Endothelial cell of umbilical vein (primary cell): ENCODE data around the gene DPH7. TPM values are rescaled to one million over a fixed set of nuclear protein-coding genes. Genes with fewer than 3 reads are reported as not detected.

Experiments
- BruUV-seq: library from RNA; stranded (reverse); fragments of 400-500 nt; replicated peaks from 2 replicates; lab custom pipeline; 2021; lab: Mats Ljungman, UMichigan
- CTCF ChIA-PET: fragments of 300-600, 350-600 bp; sonication (Branson Sonifier 250); formaldehyde crosslinking; loops from one replicate; lab custom pipeline; 2021; ENCODE audit warnings: antibody characterized with exemption, inconsistent platforms; lab: Charles Lee
- POLR2A ChIA-PET: fragments of 300-600, 350-600 bp; sonication (Branson Sonifier 250); formaldehyde crosslinking; loops from one replicate; lab custom pipeline; 2021; ENCODE audit warnings: antibody characterized with exemption, inconsistent platforms; lab: Charles Lee
- DNase-seq: peaks from one replicate; pipeline ENCODE4 v3.0.0-alpha.2; 2011; ENCODE audit warnings: low read depth, low spot score
- FAIRE-seq: peaks from 2 replicates; lab custom pipeline; 2011; peaks lifted over from hg19 to GRCh38; lab: Jason Lieb, UNC
- H2AFZ ChIP-seq: 2 replicates; pipeline ENCODE4 v1.6.0; 2012; ENCODE audit warnings: low read depth, low read length, control low read depth, inconsistent platforms
- H3K27ac ChIP-seq: 2 replicates; pipeline ENCODE4 v1.5.1; 2011; ENCODE audit warnings: low read depth, mild to moderate bottlenecking, control low read depth, low read length, moderate library complexity; ENCODE audit not compliant: insufficient read depth
- H3K27me3 ChIP-seq, 2 experiments: 2 replicates each; pipeline versions ENCODE4 v1.6.0 to v1.6.1; 2011; ENCODE audit warnings: low read length in 2 of 2, mixed read lengths in 1 of 2; ENCODE audit not compliant: control insufficient read depth in 2 of 2, insufficient read depth in 2 of 2
- H3K36me3 ChIP-seq, 2 experiments: 2 replicates in 1 of 2; 3 replicates in 1 of 2; pipeline ENCODE4 v1.5.1; 2011; ENCODE audit warnings: low read length in 2 of 2, mild to moderate bottlenecking in 1 of 2, moderate library complexity in 1 of 2; ENCODE audit not compliant: control insufficient read depth in 2 of 2, insufficient read depth in 2 of 2; ENCODE audit errors: extremely low read depth in 1 of 2
- H3K4me1 ChIP-seq: 3 replicates; pipeline ENCODE4 v1.5.1; 2011; ENCODE audit warnings: mild to moderate bottlenecking, low read length; ENCODE audit not compliant: control insufficient read depth, insufficient read depth; ENCODE audit errors: extremely low read depth
- H3K4me2 ChIP-seq: 2 replicates; pipeline ENCODE4 v1.6.1; 2011; ENCODE audit warnings: low read length, control low read depth, mixed read lengths; ENCODE audit not compliant: insufficient read depth
- H3K4me3 ChIP-seq, 3 experiments: fragments of 200-600 bp in 1 of 3; sonication (generic), shearing (Covaris generic) in 1 of 3; replicated peaks in 1 of 3; 2 replicates each; pipeline ENCODE4 v1.5.1; 2011 to 2016; ENCODE audit warnings: control low read depth in 3 of 3, low read length in 3 of 3, mild to moderate bottlenecking in 2 of 3, inconsistent platforms in 1 of 3, low read depth in 1 of 3, moderate library complexity in 1 of 3; ENCODE audit not compliant: insufficient read depth in 1 of 3
- H3K79me2 ChIP-seq: 2 replicates; pipeline ENCODE4 v1.6.0; 2012; ENCODE audit warnings: low read length, inconsistent platforms; ENCODE audit not compliant: control insufficient read depth, insufficient read depth
- H3K9ac ChIP-seq: replicated peaks from 2 replicates; pipeline ENCODE3; 2011; ENCODE audit warnings: low read length, control low read depth; ENCODE audit not compliant: insufficient read depth; ENCODE audit errors: extremely low read depth
- H3K9me1 ChIP-seq: replicated peaks from 3 replicates; pipeline ENCODE4 v1.6.0; 2011; ENCODE audit warnings: mild to moderate bottlenecking, low read length; ENCODE audit not compliant: control insufficient read depth, insufficient read depth; ENCODE audit errors: extremely low read depth
- H3K9me3 ChIP-seq: replicated peaks from 2 replicates; pipeline ENCODE4 v1.5.1; 2012; ENCODE audit warnings: low read length, inconsistent platforms; ENCODE audit not compliant: control insufficient read depth, insufficient read depth
- H4K20me1 ChIP-seq: replicated peaks from 2 replicates; pipeline ENCODE3; 2011; ENCODE audit warnings: mild to moderate bottlenecking, low read length; ENCODE audit not compliant: control insufficient read depth, insufficient read depth; ENCODE audit errors: extremely low read depth
- CTCF ChIP-seq, 2 donors: IDR thresholded peaks; 1 replicate in 1 of 2; 2 replicates in 1 of 2; pipeline ENCODE4 v1.5.1; 2011; ENCODE audit warnings: low read length in 2 of 2, mild to moderate bottlenecking in 2 of 2, moderate library complexity in 2 of 2, control low read depth in 1 of 2, inconsistent platforms in 1 of 2, low read depth in 1 of 2; ENCODE audit not compliant: insufficient read depth in 1 of 2; ENCODE audit errors: extremely low read depth in 1 of 2
- EZH2 ChIP-seq: IDR thresholded peaks from 2 replicates; pipeline ENCODE4 v1.6.1; 2012; ENCODE audit warnings: borderline replicate concordance, low read depth, mild to moderate bottlenecking, moderate library complexity, low read length, inconsistent platforms; ENCODE audit not compliant: severe bottlenecking
- FOS ChIP-seq: IDR thresholded peaks from 2 replicates; pipeline ENCODE4 v1.6.1; 2011; ENCODE audit warnings: mild to moderate bottlenecking, low read length, moderate library complexity, borderline replicate concordance; ENCODE audit not compliant: insufficient read depth
- GATA2 ChIP-seq: IDR thresholded peaks from 2 replicates; pipeline ENCODE4 v1.7.0; 2011; ENCODE audit warnings: low read depth, mild to moderate bottlenecking, moderate library complexity, mixed read lengths, low read length; ENCODE audit not compliant: insufficient read length, insufficient read depth
- JUN ChIP-seq: IDR thresholded peaks from 2 replicates; pipeline ENCODE4 v1.6.1; 2011; ENCODE audit warnings: borderline replicate concordance, low read depth; ENCODE audit not compliant: insufficient read length, insufficient read depth
- MYC ChIP-seq: IDR thresholded peaks from one replicate; pipeline ENCODE4 v1.6.1; 2011; ENCODE audit warnings: mild to moderate bottlenecking, low read depth, low read length
- POLR2A ChIP-seq: IDR thresholded peaks from 2 replicates; pipeline ENCODE4 v1.6.1; 2012; ENCODE audit warnings: low read depth, mild to moderate bottlenecking, control low read depth, low read length
- POLR2AphosphoS5 ChIP-seq: IDR thresholded peaks from 2 replicates; pipeline ENCODE4 v1.6.1; 2012; ENCODE audit warnings: low read depth, mild to moderate bottlenecking, control low read depth, low read length, moderate library complexity; ENCODE audit not compliant: insufficient read depth
- dilution Hi-C: fragments of 300-500 bp; cut with MboI; formaldehyde crosslinking; loops from one replicate; pipeline ENCODE4 v1.15.0; 2019; ENCODE audit warnings: low sequenced_read_pairs; ENCODE audit not compliant: extremely low pct_ligation_motif_present
- intact Hi-C: fragments of 100-400 bp; cut with micrococcal nuclease; formaldehyde crosslinking; loops from one replicate; pipeline ENCODE4 v1.10.0; 2022
- polyA plus RNA-seq, 4 experiments: library from polyadenylated mRNA; depleted of rRNA in 3 of 4; stranded (reverse) in 3 of 4; unstranded in 1 of 4; fragments of >200 nt; gene quantifications; 2 replicates each; pipeline versions ENCODE4 v1.2.1 to v1.2.3, GENCODE V29; 2011 to 2012; ENCODE audit warnings: missing spikeins in 1 of 4
- total RNA-seq: library from RNA; stranded (reverse); gene quantifications from 2 replicates; pipeline ENCODE4 v1.2.3, GENCODE V29; 2021
- TF ChIP-seq, protein P1 (sequence below): IDR thresholded peaks from 2 replicates; pipeline ENCODE4 v1.6.1; 2011; ENCODE audit not compliant: insufficient read depth, insufficient read length

The DPH7 gene
- total and polyA plus RNA-seq, 2 donors (not counting 3 experiments of a cell fraction or from before 2014, with no cell fraction given) = 41.8 to 43.2 TPM

DNA sequence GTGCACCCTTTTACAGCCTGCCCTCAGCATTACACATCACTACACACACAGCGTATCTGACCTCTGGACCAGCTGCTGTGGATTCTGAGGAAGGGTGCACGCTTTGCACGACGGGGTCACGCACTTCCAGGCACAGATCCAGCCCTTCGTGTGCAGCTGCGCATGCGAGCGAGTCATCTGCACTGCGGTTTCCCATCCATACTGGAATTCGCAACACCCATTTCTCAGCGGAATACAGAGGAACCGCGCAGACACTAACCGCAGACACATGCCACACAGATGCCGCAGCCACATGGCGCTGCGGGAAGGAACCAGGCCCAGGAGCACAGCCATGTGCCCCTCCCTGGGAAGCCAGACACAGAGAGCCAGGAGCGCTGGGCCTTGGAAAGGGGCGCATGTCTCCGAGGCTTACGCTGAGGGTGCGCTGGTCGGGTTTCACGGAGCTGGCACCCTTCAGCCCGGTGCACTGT, 72.0 kb downstream of the DPH7 start:
- no peak for FAIRE-seq
- CTCF ChIA-PET = no interaction called here

More for the DNA sequence above, 72.0 kb downstream of the DPH7 start:
- no peak overlapping the region for H3K4me3 ChIP-seq
- no peaks in the 10 kb centered on the region for H3K9me3 ChIP-seq
- H3K27me3 ChIP-seq = no peaks in the 10 kb centered on the region
- H4K20me1 ChIP-seq = no peaks in the 10 kb centered on the region
- no peak overlapping the region for H3K9ac ChIP-seq
- no peaks in the 10 kb centered on the region for H3K9me1 ChIP-seq
- no peak for DNase-seq
- TF ChIP-seq MYC (no peak), FOS (no peak), POLR2A (no peak), EZH2 (no peak), JUN (no peak), GATA2 (no peak), POLR2AphosphoS5 (no peak), CTCF (IDR thresholded peaks at IDR 0.05; ENCODE audit: extremely low read depth in 1 of 2, insufficient read depth in 1 of 2, low read depth in 1 of 2, low read length in 2 of 2) (no peak)
- TF ChIP-seq, protein P1, sequence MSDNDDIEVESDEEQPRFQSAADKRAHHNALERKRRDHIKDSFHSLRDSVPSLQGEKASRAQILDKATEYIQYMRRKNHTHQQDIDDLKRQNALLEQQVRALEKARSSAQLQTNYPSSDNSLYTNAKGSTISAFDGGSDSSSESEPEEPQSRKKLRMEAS = no peak
- intact Hi-C loops = no loop called here
- no peaks in the 10 kb centered on the region for H3K4me1 ChIP-seq
- POLR2A ChIA-PET = no interaction called here
- no peak overlapping the region for H3K27ac ChIP-seq
- H2AFZ ChIP-seq = no peak overlapping the region
- no peak overlapping the region for H3K4me2 ChIP-seq
- BruUV-seq = no TSS peak
- no peaks in the 10 kb centered on the region for H3K36me3 ChIP-seq
- H3K79me2 ChIP-seq = no peaks in the 10 kb centered on the region
- dilution Hi-C loops = no loop called here
